Mesendoderm (in vitro differentiated cells): Measurements from ENCODE around the gene SASH1.

Experiments
- DNase-seq: peaks from one replicate; pipeline ENCODE4 v3.0.0; 2013
- H2AK5ac ChIP-seq: 2 replicates; pipeline ENCODE4 v1.6.1; 2013; ENCODE audit warnings: low read length, inconsistent platforms
- H2BK120ac ChIP-seq: 2 replicates; pipeline ENCODE4 v1.6.1; 2013; ENCODE audit warnings: low read depth, mild to moderate bottlenecking, low read length, moderate library complexity, mixed read lengths
- H2BK15ac ChIP-seq: replicated peaks from 2 replicates; pipeline ENCODE4 v1.6.1; 2013; ENCODE audit warnings: low read depth, mild to moderate bottlenecking, moderate library complexity
- H2BK5ac ChIP-seq: 2 replicates; pipeline ENCODE4 v1.6.1; 2013; ENCODE audit warnings: low read length, inconsistent platforms
- H3K18ac ChIP-seq: 2 replicates; pipeline ENCODE4 v1.6.1; 2013; ENCODE audit warnings: mild to moderate bottlenecking, low read length, mixed read lengths
- H3K23ac ChIP-seq: one replicate; pipeline ENCODE4 v1.6.1; 2013; ENCODE audit warnings: low read length
- H3K27ac ChIP-seq: 2 replicates; pipeline ENCODE4 v1.5.1; 2013; ENCODE audit warnings: low read depth, mild to moderate bottlenecking, inconsistent platforms, low read length, moderate library complexity
- H3K27me3 ChIP-seq: 2 replicates; pipeline ENCODE4 v1.6.1; 2013; ENCODE audit warnings: low read length, control low read depth, mild to moderate bottlenecking, inconsistent platforms; ENCODE audit not compliant: insufficient read depth, poor library complexity
- H3K36me3 ChIP-seq: 2 replicates; pipeline ENCODE4 v1.6.1; 2013; ENCODE audit warnings: low read length, inconsistent platforms; ENCODE audit not compliant: control insufficient read depth, insufficient read depth
- H3K4ac ChIP-seq: one replicate; pipeline ENCODE4 v1.6.1; 2013; ENCODE audit warnings: low read depth, mild to moderate bottlenecking, low read length, moderate library complexity
- H3K4me1 ChIP-seq: 2 replicates; pipeline ENCODE4 v1.6.1; 2013; ENCODE audit warnings: low read depth, low read length, inconsistent platforms; ENCODE audit not compliant: control insufficient read depth
- H3K4me2 ChIP-seq: 2 replicates; pipeline ENCODE4 v1.6.1; 2013; ENCODE audit warnings: low read length
- H3K4me3 ChIP-seq: 2 replicates; pipeline ENCODE4 v1.5.1; 2013; ENCODE audit warnings: mild to moderate bottlenecking, low read length
- H3K56ac ChIP-seq: one replicate; pipeline ENCODE4 v1.6.1; 2013; ENCODE audit warnings: low read length
- H3K79me1 ChIP-seq: 2 replicates; pipeline ENCODE4 v1.6.1; 2013; ENCODE audit warnings: low read length, inconsistent platforms
- H3K79me2 ChIP-seq: 2 replicates; pipeline ENCODE4 v1.6.1; 2013; ENCODE audit warnings: mild to moderate bottlenecking, low read length; ENCODE audit not compliant: control insufficient read depth, insufficient read depth
- H3K9ac ChIP-seq: 2 replicates; pipeline ENCODE4 v1.6.1; 2013; ENCODE audit warnings: low read length, inconsistent platforms
- H4K5ac ChIP-seq: one replicate; pipeline ENCODE4 v1.6.1; 2013; ENCODE audit warnings: low read length
- H4K8ac ChIP-seq: one replicate; pipeline ENCODE4 v1.6.1; 2013; ENCODE audit warnings: low read depth, mild to moderate bottlenecking, control low read depth, low read length, moderate library complexity
- WGBS: extraction: QIAGEN DNeasy Blood & Tissue Kit; methylation state at CpG from one replicate; pipeline ENCODE4 v1.1.7; 2013; ENCODE audit warnings: low lambda C conversion rate, missing lambda C conversion rate; ENCODE audit not compliant: insufficient coverage; ENCODE audit errors: extremely low coverage; 5-methylcytosine and 5-hydroxymethylcytosine counted together

The SASH1 gene

DNA sequence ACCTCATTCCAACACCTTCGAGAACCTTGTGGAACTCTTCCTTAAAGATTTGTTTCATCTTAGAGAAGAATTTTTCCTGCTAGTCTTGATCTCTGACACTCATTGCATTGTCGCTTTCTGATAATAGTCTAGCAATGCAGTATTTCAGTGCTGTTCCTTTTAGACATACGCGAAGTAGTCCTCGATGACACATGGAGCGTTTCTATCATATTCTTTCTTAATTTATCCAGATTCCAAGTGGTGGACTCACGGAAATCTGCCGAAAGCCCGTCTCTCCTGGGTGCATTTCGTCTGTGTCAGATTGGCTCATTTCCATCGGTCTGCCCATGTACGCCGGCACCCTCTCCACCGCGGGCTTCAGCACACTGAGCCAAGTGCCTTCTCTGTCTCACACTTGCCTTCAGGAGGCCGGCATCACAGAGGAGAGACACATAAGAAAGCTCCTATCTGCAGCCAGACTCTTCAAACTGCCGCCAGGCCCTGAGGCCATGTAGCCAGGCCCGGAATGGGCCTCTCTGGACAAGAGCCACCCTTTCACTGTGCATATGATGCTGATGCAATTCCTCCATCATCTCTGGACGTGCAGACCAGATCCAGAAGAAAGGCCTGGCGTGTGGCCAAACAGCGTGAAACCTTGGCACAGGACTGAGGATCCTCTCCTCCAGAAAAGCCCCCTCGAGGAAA lies 205.6 kb downstream of the SASH1 start:
- no peak overlapping the region for H3K4me3 ChIP-seq
- peaks cover 2% of the 10 kb centered on the region for H3K36me3 ChIP-seq
- no peak overlapping the region for H2BK120ac ChIP-seq
- no peak overlapping the region for H3K27ac ChIP-seq
- H2AK5ac ChIP-seq: no peak overlapping the region
- no peaks in the 10 kb centered on the region for H3K79me1 ChIP-seq
- no peak overlapping the region for H3K23ac ChIP-seq
- H3K18ac ChIP-seq: no peak overlapping the region
- no CpG with 5 or more reads among the region's 22 CpGs for WGBS
- DNase-seq: no peak
- no peak overlapping the region for H4K5ac ChIP-seq
- no peak overlapping the region for H3K4me2 ChIP-seq
- no peaks in the 10 kb centered on the region for H3K79me2 ChIP-seq
- no peak overlapping the region for H2BK5ac ChIP-seq
- no peak overlapping the region for H3K4ac ChIP-seq
- no peak overlapping the region for H3K9ac ChIP-seq
- H3K4me1 ChIP-seq: no peaks in the 10 kb centered on the region
- no peak overlapping the region for H4K8ac ChIP-seq
- no peak overlapping the region for H3K56ac ChIP-seq
- no peaks in the 10 kb centered on the region for H3K27me3 ChIP-seq
- no peak overlapping the region for H2BK15ac ChIP-seq

DNA sequence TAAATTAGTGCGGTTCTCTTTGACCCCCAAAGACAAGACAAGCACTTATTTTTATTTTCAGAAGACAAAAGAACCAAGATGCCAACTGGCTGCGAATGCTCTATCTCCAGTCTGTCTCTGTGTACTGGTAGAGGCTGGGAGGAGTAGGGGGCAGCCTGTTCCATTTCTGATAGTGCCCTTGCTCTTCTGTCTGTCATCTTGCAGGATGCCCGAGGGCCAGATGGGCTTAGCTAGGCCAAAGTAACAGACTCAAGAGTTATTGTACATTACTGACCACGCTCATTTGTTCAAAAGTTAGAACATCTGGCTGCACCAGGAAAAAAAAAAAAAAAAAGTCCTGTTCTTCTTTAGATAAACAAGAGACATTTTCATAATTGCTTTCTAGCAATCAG lies 206.1 kb downstream of the SASH1 start:
- no peak overlapping the region for H3K27ac ChIP-seq

DNA sequence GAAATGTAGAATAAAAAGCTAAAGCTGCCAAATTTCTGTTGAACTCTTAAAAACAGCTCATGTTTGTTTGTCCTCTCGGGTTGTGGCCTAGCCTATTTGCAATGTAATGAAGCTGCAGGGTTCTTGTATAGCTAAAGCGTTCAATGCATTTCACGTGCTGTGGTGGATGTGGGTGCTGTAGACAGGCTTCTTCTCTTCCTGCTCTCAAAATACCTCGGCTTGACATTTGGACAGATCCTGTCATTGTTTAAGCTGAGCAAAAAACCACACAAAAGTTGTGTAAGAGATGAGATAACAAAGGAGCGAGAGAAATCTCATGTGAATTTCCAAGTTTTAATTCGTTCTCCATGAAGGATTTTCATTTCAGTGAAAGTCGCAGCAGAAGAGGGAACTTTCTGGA lies 207.9 kb downstream of the SASH1 start:
- no peak overlapping the region for H3K18ac ChIP-seq
- H3K79me1 ChIP-seq: no peaks in the 10 kb centered on the region
- H3K4me1 ChIP-seq: no peaks in the 10 kb centered on the region
- no peak overlapping the region for H2BK5ac ChIP-seq
- no CpG with 5 or more reads among the region's 7 CpGs for WGBS
- no peak overlapping the region for H2BK120ac ChIP-seq
- H3K9ac ChIP-seq: no peak overlapping the region
- no peak overlapping the region for H3K4me3 ChIP-seq
- no peak for DNase-seq
- H3K4me2 ChIP-seq: no peak overlapping the region
- H3K56ac ChIP-seq: no peak overlapping the region
- H3K23ac ChIP-seq: no peak overlapping the region
- no peak overlapping the region for H4K8ac ChIP-seq
- H3K27ac ChIP-seq: no peak overlapping the region
- H2AK5ac ChIP-seq: no peak overlapping the region
- no peaks in the 10 kb centered on the region for H3K36me3 ChIP-seq
- H2BK15ac ChIP-seq: no peak overlapping the region
- no peaks in the 10 kb centered on the region for H3K79me2 ChIP-seq
- no peak overlapping the region for H4K5ac ChIP-seq
- no peaks in the 10 kb centered on the region for H3K27me3 ChIP-seq
- no peak overlapping the region for H3K4ac ChIP-seq

More for the DNA sequence above, 206.1 kb downstream of the SASH1 start:
- Histone ChIP-seq H2BK120ac (no peak overlapping the region), H3K18ac (no peak overlapping the region), H3K4me3 (no peak overlapping the region), H3K27me3 (no peaks in the 10 kb centered on the region), H3K9ac (no peak overlapping the region), H2BK5ac (no peak overlapping the region), H3K36me3 (peaks cover 2% of the 10 kb centered on the region), H3K4me1 (no peaks in the 10 kb centered on the region), H3K79me1 (no peaks in the 10 kb centered on the region), H3K4me2 (no peak overlapping the region), H4K8ac (no peak overlapping the region), H3K23ac (no peak overlapping the region), H2BK15ac (no peak overlapping the region), H3K56ac (no peak overlapping the region), H2AK5ac (no peak overlapping the region), H3K4ac (no peak overlapping the region), H4K5ac (no peak overlapping the region), H3K79me2 (no peaks in the 10 kb centered on the region)
- WGBS: no CpG with 5 or more reads among the region's 4 CpGs
- no peak for DNase-seq

DNA sequence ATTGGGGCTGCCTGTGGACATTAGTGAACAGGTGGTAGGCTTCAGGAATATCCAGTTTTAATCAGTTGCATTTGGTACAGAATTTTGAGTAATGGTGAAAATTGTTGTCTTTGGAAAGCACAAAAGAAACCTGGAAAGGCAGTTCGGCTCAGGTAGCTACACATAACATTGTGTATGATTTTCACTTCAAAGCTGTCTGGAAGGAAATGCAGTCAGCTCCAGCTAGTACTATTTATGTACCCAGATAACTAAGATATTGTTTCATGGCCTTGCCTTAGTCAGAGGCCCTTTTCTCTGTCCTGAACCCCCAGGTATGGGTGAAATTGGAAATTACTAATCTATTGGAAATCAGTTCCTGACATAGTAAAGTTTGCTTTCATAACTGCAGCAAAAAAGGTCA lies 208.6 kb downstream of the SASH1 start:
- no peaks in the 10 kb centered on the region for H3K4me1 ChIP-seq
- no peak overlapping the region for H3K27ac ChIP-seq
- no CpG with 5 or more reads among the region's 1 CpG for WGBS
- H2BK15ac ChIP-seq: no peak overlapping the region
- H3K79me1 ChIP-seq: no peaks in the 10 kb centered on the region
- no peak overlapping the region for H2BK120ac ChIP-seq
- H4K5ac ChIP-seq: no peak overlapping the region
- no peak overlapping the region for H3K4ac ChIP-seq
- H2BK5ac ChIP-seq: no peak overlapping the region
- H3K79me2 ChIP-seq: no peaks in the 10 kb centered on the region
- H3K4me2 ChIP-seq: no peak overlapping the region
- H2AK5ac ChIP-seq: no peak overlapping the region
- H3K4me3 ChIP-seq: no peak overlapping the region
- H4K8ac ChIP-seq: no peak overlapping the region
- no peak for DNase-seq
- no peak overlapping the region for H3K23ac ChIP-seq
- no peak overlapping the region for H3K18ac ChIP-seq
- H3K9ac ChIP-seq: no peak overlapping the region
- no peaks in the 10 kb centered on the region for H3K36me3 ChIP-seq
- no peak overlapping the region for H3K56ac ChIP-seq
- no peaks in the 10 kb centered on the region for H3K27me3 ChIP-seq

DNA sequence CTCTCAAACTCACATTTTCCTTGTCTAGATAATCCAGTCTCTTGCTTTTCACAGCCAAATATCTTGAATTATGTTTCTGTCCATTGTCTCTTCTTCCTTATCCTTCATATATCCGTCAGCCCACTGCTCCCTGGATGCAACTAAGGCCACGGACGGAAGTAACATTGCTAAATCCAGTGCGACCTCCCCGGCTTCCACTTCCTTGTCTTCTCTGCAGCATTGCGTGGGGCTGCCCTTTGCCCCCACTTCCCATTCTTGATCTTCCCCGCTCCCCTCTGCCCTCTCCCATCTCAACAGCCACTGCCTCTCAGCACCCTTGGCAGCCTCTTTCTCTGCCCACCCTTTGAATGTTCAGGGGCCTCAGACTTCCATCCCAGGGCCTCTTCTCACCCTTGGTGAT lies 213.8 kb downstream of the SASH1 start:
- H3K23ac ChIP-seq: no peak overlapping the region

DNA sequence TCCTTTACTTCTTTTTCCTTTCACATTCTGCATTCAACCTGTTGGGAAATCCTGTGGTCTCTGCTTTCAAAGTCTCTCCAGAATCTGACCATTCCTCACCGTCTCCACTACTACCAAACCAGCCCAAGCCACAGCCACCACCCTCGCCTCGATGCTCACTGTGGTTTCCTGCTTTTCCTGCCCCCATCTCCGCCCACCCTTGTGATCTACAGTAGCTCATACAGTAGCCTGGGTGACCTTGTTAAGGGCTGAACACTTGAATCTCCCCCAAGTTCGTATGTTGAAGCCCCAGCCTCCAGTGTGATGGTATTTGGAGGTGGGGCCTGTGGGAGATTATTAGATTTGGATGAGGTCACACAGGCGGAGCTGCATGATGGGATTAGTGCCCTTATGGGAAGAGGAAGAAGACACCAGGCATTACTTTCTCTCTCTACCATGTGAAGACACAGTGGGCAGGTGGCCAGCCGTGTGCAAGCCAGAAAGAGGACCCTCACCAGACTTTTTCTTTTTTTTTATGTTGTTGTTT lies 215.2 kb downstream of the SASH1 start:
- peak; percentile 18 for DNase-seq

More for the DNA sequence above, 213.8 kb downstream of the SASH1 start:
- Histone ChIP-seq H3K27ac (no peak overlapping the region), H2BK15ac (no peak overlapping the region), H3K79me1 (no peaks in the 10 kb centered on the region), H3K36me3 (no peaks in the 10 kb centered on the region), H2BK5ac (no peak overlapping the region), H4K5ac (no peak overlapping the region), H4K8ac (no peak overlapping the region), H3K4me2 (no peak overlapping the region), H3K4me3 (no peak overlapping the region), H2AK5ac (no peak overlapping the region), H3K9ac (no peak overlapping the region), H3K4ac (no peak overlapping the region), H3K4me1 (no peaks in the 10 kb centered on the region), H3K27me3 (no peaks in the 10 kb centered on the region), H3K79me2 (no peaks in the 10 kb centered on the region), H3K18ac (no peak overlapping the region), H2BK120ac (no peak overlapping the region), H3K56ac (no peak overlapping the region)
- WGBS: no CpG with 5 or more reads among the region's 7 CpGs
- DNase-seq: no peak

More for the DNA sequence above, 215.2 kb downstream of the SASH1 start:
- Histone ChIP-seq H3K9ac (no peak overlapping the region), H3K18ac (no peak overlapping the region), H4K5ac (no peak overlapping the region), H3K56ac (no peak overlapping the region), H3K79me1 (no peaks in the 10 kb centered on the region), H3K23ac (no peak overlapping the region), H3K4me2 (no peak overlapping the region), H2BK15ac (no peak overlapping the region), H3K79me2 (no peaks in the 10 kb centered on the region), H3K27ac (no peak overlapping the region), H3K4me1 (no peaks in the 10 kb centered on the region), H3K27me3 (no peaks in the 10 kb centered on the region), H3K4me3 (no peak overlapping the region), H2BK5ac (no peak overlapping the region), H3K36me3 (no peaks in the 10 kb centered on the region), H2AK5ac (no peak overlapping the region), H4K8ac (no peak overlapping the region), H3K4ac (no peak overlapping the region), H2BK120ac (no peak overlapping the region)
- WGBS: no CpG with 5 or more reads among the region's 7 CpGs
